Brain microvascular endothelial cell (primary cell): ENCODE results near the gene CADM2.

Source experiments
- DNase-seq: peaks from one replicate; pipeline ENCODE4 v3.0.0-alpha.2; 2020
- H3K27ac ChIP-seq: fragments of 250-450 bp; sonication (Bioruptor Pico); 2 replicates; pipeline ENCODE4 v1.5.1; 2020; ENCODE audit warnings: mild to moderate bottlenecking, moderate library complexity
- H3K27me3 ChIP-seq: fragments of 250-450 bp; sonication (Bioruptor Pico); replicated peaks from 2 replicates; pipeline ENCODE4 v1.5.1; 2020; ENCODE audit warnings: mild to moderate bottlenecking
- H3K36me3 ChIP-seq: fragments of 250-450 bp; sonication (Bioruptor Pico); replicated peaks from 2 replicates; pipeline ENCODE4 v1.5.1; 2020; ENCODE audit warnings: mild to moderate bottlenecking
- H3K4me3 ChIP-seq: 2 replicates; pipeline ENCODE4 v1.5.1; 2011; ENCODE audit warnings: low read depth, mild to moderate bottlenecking, control low read depth, low read length, moderate library complexity
- CTCF ChIP-seq: IDR thresholded peaks from 2 replicates; pipeline ENCODE4 v1.5.1; 2011; ENCODE audit warnings: low read depth, mild to moderate bottlenecking, moderate library complexity, low read length, control low read depth, inconsistent platforms; ENCODE audit errors: missing control alignments
- in situ Hi-C: cut with HindIII; loops from 2 replicates; pipeline ENCODE4 v1.10.0; 2017; ENCODE audit warnings: low sequenced_read_pairs, low pct_ligation_motif_present

CADM2 gene

GRCh38 chr3:84987706-84988504, 29.1 kb downstream of the CADM2 start:
- H3K27ac ChIP-seq, result no peak overlapping the region
- TF ChIP-seq CTCF, result no peak
- DNase-seq, result no peak
- H3K4me3 ChIP-seq, result no peak overlapping the region
- H3K27me3 ChIP-seq, result no peaks in the 10 kb centered on the region
- in situ Hi-C loops, result no loop called here
- no peaks in the 10 kb centered on the region for H3K36me3 ChIP-seq

- in situ Hi-C loops, result no loop called here
- DNase-seq, result no peak
- Histone ChIP-seq H3K4me3 (no peak overlapping the region), H3K27me3 (no peaks in the 10 kb centered on the region), H3K36me3 (no peaks in the 10 kb centered on the region), H3K27ac (no peak overlapping the region)
- no peak for TF ChIP-seq CTCF
Measured at GRCh38 chr3:84989102-84989501, 30.3 kb downstream of the CADM2 start.

GRCh38 chr3:84991422-84991900, 32.7 kb downstream of the CADM2 start:
- in situ Hi-C loops, result no loop called here
- no peak for DNase-seq
- H3K27me3 ChIP-seq, result no peaks in the 10 kb centered on the region
- no peak overlapping the region for H3K27ac ChIP-seq
- no peak for TF ChIP-seq CTCF
- H3K36me3 ChIP-seq, result no peaks in the 10 kb centered on the region
- H3K4me3 ChIP-seq, result no peak overlapping the region

GRCh38 chr3:84993956-84994355, 35.2 kb downstream of the CADM2 start:
- no peaks in the 10 kb centered on the region for H3K36me3 ChIP-seq
- in situ Hi-C loops, result no loop called here
- no peaks in the 10 kb centered on the region for H3K27me3 ChIP-seq
- no peak for DNase-seq
- H3K4me3 ChIP-seq, result no peak overlapping the region
- TF ChIP-seq CTCF, result no peak
- no peak overlapping the region for H3K27ac ChIP-seq

- H3K4me3 ChIP-seq, result no peak overlapping the region
Measured at GRCh38 chr3:84998545-84998944, 39.8 kb downstream of the CADM2 start.

More at GRCh38 chr3:84998545-84998944, 39.8 kb downstream of the CADM2 start:
- no peak for DNase-seq
- no peak for TF ChIP-seq CTCF
- no peaks in the 10 kb centered on the region for H3K27me3 ChIP-seq
- in situ Hi-C loops, result no loop called here
- no peaks in the 10 kb centered on the region for H3K36me3 ChIP-seq
- no peak overlapping the region for H3K27ac ChIP-seq
